Activated CD4-positive, alpha-beta T cell treated with anti-CD3 and anti-CD28 coated beads, Interleukin-2, amount 50 U/mL, for 1 hour (primary cell): ENCODE measurements around the gene PDE9A.

Experiments used
- DNase-seq: peaks from one replicate; pipeline ENCODE4 v3.0.0-alpha.2; 2020

PDE9A gene

DNA sequence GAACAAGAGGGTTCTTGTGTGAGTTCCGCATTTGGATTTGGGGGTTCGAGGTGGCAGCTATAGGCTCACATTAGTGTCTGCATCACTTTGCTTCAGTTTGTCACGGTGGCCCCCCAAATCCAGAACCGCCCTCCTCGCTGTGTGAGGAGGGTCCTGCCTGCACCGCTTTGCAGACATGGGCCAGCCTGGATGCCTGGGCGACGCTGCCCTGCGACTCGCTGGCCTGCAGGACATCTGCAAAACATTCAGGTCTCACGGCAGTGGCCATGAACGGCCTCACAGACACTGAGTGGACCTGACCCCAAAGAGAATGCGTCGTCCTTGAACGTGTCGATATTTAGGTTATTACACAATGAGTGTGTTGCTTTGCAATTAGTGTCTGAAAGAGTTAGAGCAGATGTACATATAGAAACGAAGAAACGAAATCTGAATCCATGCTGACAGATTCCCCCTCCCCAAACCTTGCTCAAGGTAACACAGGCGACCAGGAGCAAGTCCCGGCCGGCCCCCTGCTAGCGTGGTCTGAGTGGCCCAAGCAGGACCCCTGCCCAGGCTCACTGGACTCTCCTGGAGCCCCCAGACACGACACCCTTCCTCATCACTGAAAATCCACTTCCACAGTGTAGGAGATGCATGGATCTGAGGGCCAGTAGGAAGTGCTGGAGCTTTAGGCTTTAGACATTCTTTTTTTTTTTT, 20.4 kb downstream of the PDE9A start:
- DNase-seq, result no peak

DNA sequence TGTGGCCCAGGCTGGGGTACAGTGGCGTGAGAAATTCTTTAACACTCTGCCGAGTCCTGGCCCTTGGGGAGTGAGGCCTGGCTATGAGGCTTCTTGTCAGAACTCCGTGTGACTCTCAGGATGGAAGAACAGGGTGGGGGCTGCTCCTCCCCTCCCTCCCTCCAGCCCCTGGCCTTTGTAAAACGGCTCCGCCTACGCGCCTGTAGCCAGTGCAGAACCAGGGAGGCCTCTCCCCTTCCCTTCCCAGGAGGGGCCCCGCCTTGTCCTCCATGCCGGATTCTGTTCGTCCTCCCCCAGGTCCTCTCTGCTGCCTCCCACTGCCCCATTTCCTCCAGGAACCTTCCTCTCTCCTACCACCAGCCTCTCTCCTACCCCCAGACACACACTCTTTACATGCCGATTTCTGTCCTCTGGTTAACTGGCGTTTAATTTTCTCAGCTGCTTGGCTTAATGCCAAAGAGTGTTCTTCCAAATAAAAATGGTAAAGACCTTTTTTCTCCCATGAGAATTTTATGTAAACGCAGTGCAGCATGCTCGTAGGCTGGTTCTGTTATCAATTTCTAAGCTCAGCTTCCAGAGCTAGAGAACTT, 21.0 kb downstream of the PDE9A start:
- DNase-seq, result no peak

DNA sequence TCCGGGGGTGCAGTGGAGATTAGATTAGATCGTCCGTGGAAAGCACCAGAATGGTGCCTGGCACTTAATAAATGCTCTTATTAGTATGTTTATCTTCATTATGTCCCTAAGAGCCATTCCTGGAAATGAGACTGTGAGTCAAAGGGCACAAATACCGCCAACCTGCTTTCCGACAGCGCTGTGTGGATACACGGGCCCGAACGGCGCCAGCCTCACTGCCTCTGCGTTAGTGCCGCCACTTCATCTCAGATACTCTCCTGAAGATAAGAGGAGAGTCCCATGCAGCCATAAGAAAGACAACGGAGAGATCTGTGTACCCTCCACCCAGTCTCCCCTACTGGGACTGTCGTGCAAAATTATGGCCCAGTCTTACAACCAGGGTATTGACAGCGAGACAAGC, 22.0 kb downstream of the PDE9A start:
- DNase-seq, result no peak

DNA sequence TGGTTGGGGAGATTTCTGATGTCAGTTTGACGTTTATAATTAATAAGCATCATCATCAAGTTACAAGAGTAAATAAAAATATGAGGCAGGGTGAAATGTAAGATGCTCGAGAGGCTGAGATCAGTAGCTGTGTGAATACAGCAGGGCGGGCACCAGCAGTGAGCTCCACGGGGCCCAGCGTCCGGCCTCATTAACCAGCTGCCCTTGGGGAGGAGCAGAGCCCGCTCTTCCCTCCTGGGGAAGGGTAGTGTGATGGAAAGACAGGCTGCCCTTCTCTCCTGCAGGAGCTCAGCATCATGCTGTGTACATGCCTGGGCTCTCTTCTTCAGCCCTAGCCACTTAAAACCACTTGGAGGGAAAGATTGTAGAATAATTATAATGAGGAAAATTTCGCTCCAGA, 23.4 kb downstream of the PDE9A start:
- DNase-seq, result no peak

DNA sequence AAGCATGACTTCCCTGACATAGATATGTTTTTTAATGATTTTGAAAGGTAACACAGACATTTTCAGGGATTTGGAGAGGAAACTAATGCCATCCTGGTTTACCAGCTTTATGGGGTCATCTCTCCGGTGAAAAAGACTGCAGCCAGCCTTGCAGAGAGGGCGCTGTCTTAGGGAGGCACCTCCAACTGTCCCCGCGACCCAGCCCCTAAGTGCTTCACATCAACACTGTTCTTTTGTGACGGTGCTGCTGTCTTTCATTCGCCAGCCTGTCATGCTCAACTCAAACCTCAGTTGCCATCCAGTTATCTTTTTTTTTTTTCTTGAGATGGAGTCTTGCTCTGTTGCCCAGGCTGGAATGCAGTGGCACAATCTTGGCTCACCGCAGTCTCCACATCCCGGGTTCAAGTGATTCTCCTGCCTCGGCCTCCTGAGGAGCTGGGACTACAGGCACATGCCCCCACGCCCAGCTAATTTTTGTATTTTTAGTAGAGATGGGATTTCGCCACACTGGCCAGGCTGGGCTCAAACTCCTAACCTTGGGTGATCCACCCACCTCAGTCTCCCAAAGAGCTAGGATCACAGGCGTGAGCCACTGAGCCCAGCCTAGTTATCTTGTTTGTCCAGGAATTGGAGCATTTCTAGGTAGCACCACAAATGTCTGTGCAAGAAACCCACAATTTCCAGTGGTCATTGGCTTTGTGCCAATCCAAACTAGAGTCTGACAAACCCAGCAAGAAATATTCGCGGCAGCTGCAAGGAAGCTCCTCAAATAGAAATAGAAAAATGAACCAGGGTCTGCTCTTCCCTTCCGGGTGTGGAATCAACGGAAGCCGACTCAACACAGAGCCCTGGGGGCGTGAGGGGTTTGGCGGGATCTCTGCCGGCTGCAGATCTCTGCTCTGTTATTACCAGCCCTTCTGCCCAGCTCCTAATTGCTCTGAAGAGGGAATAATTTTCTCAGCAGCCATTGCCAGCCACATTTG, 24.2 kb downstream of the PDE9A start:
- no peak for DNase-seq

DNA sequence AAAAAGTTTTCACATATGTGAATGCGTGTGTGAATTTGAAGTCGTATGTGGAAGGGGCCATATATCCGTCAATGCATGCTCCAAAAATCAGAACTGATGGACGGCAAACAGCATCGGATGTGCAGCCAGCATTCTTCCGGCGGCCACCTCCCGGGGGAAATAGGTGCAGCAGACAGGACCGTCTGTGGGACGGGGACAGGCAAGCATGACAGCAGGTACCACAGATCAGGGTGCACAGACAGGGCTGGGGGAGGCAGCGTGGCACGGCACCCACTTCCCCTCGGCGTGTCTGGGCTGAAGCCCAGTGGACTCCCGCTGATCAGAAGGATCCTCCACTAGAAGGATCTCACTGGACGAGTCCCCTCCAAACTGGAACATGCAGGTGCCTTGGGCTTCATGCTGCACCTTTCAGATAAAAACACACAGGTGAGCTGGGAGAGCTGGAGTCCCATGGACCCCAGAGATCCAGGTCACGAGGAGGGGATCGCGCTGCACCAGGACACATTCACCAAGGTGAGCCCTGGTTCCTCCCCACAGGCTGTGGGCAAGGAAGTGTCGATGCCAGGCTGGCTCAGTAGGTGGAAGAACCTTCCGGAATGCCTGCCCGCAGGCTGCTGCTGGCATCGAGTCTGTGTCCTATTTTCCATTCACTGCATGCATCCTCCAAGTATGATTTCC, 25.3 kb downstream of the PDE9A start:
- no peak for DNase-seq

DNA sequence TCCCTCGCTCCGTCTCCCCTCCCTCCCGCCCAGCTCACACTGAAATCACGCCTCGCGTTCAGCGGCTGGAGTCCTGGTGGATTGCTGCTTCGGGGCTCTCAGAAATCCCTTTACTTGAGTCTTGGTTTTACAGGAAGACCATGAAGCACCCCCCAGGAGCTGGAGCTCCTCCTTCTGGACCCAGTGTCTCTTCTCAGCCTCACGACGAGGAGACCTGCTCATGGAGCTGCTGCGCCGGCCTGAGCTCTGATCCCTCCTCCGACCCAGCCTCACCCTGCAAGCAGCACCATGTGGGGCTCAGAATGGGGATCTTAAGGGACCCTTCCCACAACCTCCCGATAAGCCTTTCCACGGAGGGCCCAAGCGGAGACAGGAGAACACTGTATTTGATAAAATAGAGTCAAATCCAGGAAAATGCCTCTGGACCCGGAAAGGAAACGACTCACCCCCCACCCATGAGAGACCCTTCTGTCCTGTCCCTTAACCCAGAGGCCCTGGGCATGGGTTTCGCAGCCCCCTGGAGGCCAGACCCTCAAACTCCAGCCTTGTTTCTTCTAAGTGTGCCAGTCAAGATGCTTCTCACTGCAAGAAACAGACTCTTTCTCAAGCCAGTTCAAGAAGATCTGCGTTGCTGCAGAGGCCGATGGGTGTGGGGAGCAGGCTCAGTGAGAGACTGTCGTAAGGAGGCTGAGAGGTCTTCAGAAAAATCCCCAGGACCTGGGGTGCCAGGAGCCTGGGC, 26.1 kb downstream of the PDE9A start:
- no peak for DNase-seq

DNA sequence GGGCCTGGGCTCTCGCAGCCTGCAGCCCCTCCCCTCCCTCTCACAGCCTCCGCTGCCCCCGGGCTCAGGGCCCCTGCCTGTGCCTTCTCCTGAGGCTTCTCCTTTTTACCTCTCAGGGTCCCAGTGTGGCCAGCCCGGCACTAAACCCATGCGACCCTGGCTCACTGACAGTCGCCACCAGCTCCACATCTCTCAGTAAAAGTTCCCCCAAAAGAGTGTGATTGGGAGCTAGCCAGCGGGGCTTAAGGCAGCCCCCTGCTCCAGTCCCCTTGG, 26.6 kb downstream of the PDE9A start:
- no peak for DNase-seq

DNA sequence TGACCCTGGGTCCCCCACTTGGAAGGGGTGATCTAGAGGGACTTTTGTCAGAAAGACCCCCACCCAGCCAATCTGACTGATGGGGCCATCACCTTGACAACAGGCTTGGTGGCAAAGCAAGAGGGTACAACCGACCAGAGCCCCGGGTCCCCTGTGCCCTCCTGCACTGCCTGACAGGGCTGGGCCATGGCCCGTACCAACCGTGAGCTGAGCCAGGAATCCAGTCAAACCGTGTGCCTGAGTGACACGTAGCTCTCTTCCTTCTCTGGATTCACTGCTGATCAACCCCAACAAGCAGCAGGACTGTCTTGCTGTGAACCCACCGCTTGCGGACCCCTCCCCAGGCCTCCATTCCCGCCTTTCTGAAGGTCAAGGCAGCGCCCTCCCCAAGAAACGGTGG, 27.0 kb downstream of the PDE9A start:
- no peak for DNase-seq

DNA sequence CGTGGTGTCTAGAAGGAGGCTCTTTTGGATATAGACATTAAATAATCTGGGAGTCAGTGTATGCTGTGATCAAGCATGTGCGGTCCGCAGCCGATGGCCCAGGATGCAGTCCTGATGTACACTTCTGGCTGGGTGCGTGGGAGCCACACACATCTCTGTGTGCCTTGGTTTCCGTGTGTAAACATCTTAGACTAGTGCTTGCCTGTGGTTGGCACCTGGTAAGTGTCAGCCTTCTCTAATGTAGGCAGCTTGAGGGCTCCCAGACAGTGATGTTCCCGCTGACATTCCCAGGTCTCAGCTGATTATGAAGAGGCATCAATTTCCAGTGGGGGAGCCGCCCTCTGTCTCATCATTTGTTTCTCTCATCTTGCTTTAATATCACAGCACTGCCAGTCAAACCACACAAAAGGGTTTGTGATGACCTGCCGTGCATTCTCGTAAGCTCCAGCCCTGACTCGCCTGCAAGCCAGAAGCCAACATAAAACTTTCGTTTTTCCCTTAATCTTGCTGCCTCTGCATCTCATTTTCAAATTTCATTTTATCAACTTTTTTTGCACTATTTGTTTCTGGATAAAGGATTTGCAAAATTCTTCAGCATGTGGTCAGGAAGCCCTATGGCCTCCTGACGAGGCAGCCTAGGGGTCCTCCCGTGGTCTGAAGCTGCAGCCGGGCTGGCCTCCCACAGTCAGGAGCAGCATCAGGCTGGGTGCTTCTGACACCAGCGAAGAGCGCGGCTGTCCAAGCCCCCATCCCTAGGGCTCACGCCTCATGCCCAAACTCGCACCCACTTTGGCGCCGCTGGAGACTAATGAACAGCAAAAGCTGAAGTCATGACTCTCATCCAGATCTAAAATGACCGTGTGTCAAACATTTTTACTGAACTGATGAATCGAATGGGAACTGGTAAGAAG, 28.1 kb downstream of the PDE9A start:
- no peak for DNase-seq

DNA sequence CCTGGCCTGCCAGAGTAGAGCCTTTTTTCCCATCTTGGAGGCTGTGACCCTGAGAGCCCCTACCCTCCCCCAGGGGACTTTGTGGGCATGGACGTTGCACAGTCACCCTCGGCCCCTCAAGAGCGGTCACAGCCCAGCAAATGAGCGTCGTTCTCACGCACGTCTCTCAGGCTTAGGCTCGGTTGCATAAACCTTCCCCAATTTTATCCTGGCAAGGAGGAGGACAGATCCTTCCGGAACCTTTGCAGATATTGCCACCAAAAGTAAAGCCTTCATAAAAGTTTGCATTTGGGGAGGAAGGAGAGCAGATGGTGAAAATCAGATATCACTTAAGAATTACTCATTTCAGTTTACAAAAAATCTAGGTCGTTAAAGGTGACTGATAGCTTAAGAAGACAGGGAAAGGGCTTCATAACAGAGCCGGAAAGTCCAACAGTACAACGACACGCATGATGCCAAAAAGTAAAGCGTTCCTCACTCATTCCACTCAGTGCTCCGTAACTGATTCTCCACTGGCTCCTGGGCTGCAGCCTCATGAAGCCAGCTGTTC, 29.3 kb downstream of the PDE9A start:
- DNase-seq, result no peak

DNA sequence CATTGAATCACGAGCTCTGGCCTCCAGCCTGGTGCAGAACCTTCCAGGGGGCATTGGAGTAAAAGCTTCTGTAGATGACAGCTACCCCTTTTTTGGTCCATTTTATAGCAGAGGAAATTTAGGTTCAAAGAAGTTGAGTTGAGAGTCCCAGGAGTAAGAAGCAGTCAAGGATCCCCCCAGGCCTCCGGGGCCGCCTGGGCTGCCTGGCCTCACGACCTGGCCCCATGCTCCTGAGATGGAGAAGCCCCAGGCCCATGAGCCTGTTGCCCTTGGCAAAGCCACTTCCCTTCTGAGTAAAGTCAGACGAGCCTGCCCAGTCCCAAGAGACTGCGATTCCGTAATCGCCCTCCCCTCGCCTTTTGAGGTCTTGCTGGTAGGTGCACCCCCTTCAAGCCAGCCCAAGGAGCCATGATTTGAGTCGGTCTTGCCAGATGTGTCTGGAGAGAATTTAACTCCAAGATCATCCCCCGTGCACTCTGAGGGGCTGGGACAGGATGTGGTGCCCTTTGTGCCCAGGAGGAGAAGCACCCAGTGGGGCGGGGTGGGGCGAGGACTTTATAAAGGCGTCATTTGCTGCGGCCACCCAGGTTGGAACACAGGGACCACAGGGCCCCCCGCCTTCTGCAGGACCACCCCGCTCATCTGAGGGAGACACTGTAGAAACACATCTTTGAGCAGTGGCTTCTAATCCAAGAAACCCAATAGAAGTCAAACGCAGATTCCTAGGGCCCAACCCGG, 30.1 kb downstream of the PDE9A start:
- peak; percentile 7 for DNase-seq

DNA sequence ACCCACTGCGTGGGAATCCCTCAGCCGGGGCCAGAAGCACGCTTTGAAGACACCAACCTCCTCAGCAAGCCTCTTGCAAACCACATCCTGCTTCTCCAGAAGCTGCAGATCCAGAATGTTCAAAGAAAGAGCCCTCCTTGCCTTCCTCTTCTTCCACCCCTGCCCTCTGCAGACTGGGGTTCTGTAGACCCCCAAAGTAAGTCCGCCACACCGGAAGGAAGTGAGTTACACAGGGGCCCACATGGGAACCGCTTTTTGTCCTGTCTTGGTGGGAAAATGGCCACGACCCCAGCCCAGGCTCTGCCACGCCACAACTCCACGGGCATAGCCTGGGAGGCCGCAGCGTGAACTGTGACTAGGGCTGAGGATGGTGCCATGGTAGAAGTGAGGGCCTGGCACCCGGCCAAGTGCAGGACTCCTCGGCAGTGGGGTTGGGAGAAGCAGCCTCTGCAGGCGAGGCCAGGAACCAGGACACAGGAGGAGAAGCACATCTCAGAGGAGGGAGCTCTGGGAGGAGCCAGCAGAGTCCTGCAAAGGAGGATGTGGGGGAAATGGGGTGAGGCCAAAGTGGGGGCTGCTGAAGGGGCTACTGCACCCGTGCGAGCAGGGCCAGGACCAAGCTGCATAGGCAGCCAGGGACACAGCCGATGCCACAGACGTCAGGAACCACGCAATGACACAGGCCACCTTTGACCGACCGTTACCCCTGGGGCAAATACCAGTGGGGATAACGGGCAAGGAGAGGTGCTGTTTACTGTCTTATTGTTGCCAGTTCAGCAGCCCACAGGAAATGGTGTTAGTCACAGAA, 30.9 kb downstream of the PDE9A start:
- peak; percentile 48 for DNase-seq

DNA sequence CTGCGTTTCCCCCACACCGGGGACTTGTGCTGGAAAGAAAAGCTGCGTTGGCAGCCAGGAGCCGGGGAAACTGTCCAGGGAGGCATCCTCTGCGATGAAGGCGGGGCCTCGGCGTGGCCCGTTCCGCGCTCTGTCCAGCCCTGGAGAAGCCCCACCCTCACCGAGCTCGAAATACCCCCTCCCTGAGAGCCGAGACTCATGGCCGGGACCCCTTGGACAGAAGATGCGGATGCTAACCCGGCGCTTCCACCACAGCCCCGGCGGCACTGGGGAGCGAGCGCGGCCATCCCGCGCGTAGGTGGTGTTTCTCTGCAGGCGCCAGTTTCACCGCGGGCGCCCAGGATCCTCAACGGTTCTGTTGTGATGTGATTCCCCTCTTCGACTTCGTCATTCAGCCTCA, 31.6 kb downstream of the PDE9A start:
- DNase-seq, result no peak

DNA sequence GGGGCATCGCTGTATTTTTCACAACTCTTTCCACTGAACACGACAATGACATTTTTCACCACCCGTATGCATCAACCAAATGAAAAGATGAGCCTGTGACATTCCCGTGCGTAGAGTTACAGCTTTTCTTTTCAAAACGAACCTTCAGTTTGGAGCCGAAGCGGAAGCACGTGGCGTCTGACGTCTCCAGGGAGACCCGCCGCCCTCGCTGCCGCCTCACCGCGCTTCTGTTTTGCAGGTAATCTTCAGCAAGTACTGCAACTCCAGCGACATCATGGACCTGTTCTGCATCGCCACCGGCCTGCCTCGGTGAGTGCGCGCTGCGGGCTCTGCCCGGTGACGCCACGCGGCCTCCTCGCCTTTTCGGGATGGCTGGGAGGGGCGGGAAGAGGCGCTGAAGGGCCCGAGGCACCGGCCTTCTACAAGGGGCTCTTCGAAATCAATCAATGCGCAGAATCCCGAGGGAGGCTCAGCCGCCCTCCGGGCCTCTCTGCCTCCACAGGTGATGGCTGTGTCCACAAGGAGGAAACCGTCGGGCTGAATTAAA, 32.6 kb downstream of the PDE9A start:
- DNase-seq, result no peak

DNA sequence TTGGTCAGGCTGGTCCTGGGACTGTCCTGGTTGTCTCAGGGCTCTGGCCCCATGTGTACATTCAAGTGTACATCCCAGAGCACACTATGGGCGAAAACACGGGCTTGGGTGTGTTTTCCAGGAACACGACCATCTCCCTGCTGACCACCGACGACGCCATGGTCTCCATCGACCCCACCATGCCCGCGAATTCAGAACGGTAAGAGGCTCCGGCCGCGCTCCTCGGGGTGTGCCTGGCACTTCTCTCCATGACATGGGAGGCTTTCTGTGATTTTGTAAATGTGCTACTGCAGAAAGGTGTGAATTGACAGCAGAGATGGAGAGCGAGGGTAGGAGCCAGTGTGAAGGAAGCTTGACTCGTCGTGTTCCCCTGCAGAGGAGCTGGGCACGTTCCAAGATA, 34.4 kb downstream of the PDE9A start:
- DNase-seq, result no peak

DNA sequence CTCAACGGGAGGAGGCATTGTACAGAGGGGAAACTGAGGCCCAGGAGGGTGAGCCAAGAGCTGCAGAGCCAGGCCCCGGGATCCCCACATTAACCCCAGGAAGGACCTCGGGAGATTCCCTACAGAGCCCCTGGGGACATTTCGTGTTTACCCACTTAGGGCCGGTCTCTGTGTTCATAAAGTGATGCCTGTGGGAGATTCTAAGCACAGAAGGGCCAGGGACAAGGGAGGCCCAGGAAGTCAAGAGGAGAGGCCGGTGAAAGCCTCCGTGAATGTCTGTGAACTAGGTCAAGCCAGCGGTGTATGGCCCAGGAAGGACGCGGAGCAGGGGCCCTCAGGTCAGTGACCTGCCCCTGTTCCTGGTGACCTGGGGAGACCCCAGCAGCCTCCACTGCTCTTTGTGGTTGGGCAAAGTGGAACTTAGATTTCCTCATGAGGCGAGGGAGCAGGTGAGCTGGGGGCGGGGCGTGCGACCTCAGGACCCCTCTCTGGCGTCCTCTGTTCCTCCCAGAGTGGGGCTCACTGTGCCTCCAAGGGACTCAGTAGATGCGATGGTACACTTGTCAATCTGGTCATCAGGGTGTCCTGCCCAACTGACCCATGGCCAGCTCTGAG, 34.9 kb downstream of the PDE9A start:
- DNase-seq, result no peak

DNA sequence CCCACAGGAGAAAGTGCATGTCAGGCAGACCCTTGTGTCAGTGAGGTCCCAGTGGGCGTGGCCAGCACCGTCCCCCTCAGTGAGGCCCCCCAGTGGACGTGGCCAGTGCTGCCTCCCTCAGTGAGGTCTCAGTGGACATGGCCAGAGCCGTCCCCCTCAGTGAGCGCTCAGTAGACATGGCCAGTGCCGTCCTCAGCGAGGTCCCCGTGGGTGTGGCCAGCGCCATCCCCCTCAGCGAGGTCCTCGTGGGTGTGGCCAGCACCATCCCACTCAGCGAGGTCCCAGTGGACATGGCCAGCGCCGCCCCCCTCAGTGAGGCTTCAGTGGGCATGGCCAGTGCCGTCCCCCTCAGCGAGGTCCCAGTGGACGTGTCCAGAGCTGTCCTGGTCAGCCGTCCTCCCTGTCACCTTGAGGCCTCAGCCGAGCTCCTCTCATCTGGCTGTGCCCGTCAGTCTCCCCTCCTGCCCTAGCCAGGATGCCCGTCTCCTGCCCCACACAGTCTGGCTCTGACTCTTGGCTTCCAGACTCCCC, 35.5 kb downstream of the PDE9A start:
- DNase-seq, result no peak

DNA sequence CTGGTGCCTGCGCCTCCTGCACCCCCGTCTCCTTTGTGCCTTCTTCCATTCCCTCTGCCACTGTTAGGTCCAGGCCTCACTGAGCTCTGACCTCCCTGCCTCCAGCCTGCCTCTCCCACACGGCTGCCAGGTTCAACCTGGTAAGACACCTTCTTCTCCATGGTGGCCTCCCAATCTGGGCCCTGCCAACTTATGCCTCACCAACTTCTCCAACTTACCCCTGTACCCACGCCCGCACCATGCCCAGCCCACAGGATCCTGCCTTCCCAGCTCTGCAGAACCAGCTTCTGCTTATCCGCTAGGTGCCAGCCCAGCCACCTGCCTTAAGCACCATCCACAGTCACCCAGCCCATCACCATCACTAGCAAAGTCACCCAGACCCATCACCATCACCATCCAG, 37.2 kb downstream of the PDE9A start:
- DNase-seq, result no peak
